GM21390 (cell line): ENCODE data around the gene POLR2J.
"Not testable (repeated sequence)": the region's sequence is repeated elsewhere in the genome, so short reads cannot be mapped to it uniquely, and the experiment has no call there.

Source experiments
- ATAC-seq: cut with Tn5 transposase; IDR thresholded peaks from one replicate; pipeline ENCODE4 v1.9.1; 2021; ENCODE audit not compliant: unreplicated experiment

POLR2J gene

GRCh38 chr7:102478314-102479208 lies at the start of gene POLR2J:
POLR2J (minus strand) TSS chr7:102478922; CDS start chr7:102478860, 62 bp downstream.
- peak; percentile 81 for ATAC-seq

GRCh38 chr7:102527822-102528793 lies 49.4 kb upstream of the POLR2J start:
- not testable (repeated sequence) for ATAC-seq

DNA sequence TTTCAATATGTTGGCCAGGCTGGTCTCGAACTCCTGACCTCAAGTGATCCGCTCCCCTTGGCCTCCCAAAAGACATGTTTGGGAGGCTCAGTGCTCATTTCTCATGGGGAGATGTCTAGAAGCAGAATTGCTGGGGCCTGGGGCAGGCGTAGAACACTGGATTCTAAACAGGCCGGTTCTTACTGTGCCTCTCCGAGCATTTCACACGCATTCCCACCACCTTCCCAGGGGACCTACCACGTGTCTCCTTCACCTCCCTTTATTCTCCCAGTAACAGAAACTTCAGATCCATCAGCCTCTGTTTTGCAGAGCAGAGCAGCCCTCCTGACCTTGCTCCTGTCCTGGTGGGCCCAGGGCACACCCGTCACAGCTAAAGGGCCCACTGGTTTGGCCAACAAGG lies 48.5 kb upstream of the POLR2J start:
- not testable (repeated sequence) for ATAC-seq

- not testable (repeated sequence) for ATAC-seq
These were observed 46.1 kb upstream of the POLR2J start for GRCh38 chr7:102524803-102525202.

GRCh38 chr7:102520797-102521196 lies 42.1 kb upstream of the POLR2J start:
- ATAC-seq, result not testable (repeated sequence)

- peak; percentile 66 for ATAC-seq
These were observed 38.9 kb upstream of the POLR2J start, which contains the start of gene RASA4B for GRCh38 chr7:102517550-102518147. RASA4B (minus strand) TSS chr7:102517777; CDS start chr7:102517710, 67 bp downstream.

- not testable (repeated sequence) for ATAC-seq
These were observed 38.2 kb upstream of the POLR2J start for GRCh38 chr7:102516951-102517350.

DNA sequence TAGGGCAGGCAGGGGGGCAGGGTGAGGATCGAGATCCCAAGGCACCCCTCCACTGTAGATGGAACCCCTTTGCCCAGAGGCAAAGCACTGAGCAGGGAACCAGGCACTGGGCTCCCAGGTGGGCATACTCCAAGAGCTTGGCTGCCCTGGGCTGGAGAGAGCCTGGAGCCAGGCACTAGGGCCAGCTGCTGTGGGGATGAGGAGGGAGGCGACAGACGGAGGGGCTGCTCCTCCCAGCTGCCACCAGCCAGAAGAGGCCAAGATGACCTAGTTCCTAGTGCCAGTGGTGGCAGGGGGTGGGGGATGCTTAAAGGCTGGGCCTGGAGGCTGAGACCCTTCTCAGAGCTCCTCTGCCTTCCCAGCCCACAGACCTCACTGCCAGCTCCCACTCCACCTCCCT lies 37.2 kb upstream of the POLR2J start:
- ATAC-seq, result not testable (repeated sequence)

- ATAC-seq, result peak; percentile 72
These were observed 36.4 kb upstream of the POLR2J start for GRCh38 chr7:102514881-102515721.

DNA sequence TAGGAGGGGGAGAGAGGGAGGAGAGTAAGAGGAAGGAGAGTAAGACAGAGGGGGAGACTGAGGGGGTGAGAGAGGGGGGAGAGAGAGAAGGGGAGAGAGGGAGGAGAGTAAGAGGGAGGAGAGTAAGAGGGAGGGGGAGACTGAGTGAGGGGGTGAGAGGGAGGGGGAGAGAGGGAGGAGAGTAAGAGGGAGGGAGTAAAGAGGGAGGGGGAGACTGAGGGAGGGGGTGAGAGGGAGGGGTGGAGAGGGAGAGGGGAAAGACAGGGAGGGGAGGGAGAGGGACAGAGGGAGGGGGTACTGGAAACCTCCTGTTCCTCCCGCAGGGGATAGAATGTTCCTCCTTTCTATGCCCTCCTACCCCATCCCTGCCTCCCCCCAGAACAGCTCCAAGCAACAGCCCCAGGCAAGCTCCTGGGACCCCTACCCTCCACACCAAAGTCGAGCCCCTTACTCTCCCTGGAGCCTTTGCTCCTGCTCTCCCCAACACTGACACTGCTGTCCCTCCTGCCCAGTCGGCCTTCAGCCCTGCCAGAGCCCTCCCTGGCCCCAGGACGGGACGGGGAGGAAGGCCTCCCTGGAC lies 34.0 kb upstream of the POLR2J start:
- not testable (repeated sequence) for ATAC-seq

- peak; percentile 39 for ATAC-seq
These were observed 33.3 kb upstream of the POLR2J start for GRCh38 chr7:102511860-102512522.

DNA sequence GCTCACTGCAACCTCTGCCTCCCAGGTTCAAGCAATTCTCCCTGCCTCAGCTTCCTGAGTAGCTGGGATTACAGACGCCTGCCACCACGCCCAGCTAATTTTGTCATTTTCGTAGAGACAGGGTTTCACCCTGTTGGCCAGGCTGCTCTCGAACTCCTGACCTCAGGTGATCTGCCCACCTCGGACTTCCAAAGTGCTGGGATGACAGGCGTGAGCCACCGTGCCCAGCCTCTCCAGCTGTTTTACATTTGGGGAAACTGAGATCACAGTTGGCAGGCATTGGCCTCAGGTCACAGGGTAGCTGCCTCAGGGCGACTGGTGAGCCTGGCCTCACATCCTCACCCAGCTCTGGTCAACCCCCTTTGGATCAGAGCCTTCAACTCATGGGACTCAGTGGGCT lies 31.9 kb upstream of the POLR2J start:
- not testable (repeated sequence) for ATAC-seq

GRCh38 chr7:102507410-102508088 lies 28.8 kb upstream of the POLR2J start:
- not testable (repeated sequence) for ATAC-seq

- ATAC-seq, result not testable (repeated sequence)
These were observed 26.8 kb upstream of the POLR2J start for GRCh38 chr7:102505298-102506185.

DNA sequence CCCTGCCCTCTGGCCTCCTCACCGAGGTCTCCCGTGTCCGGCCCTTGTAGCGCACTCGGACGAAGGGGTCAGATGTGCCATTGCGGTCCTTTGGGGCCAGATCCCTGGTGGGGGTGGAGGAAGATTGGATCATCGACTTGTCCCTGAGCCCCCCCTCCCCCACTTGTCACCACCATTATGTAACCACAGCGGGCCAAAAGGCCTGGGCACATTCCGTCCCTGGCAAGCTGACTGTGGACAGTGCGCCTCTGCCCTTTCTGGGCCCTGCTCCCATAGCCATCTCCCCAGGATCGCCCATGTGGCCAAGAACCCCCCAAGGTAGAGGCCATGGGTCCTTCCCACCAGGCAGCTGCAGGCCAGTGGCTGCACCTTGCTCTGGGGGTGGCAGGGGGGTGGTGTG lies 24.4 kb upstream of the POLR2J start:
- ATAC-seq, result not testable (repeated sequence)

DNA sequence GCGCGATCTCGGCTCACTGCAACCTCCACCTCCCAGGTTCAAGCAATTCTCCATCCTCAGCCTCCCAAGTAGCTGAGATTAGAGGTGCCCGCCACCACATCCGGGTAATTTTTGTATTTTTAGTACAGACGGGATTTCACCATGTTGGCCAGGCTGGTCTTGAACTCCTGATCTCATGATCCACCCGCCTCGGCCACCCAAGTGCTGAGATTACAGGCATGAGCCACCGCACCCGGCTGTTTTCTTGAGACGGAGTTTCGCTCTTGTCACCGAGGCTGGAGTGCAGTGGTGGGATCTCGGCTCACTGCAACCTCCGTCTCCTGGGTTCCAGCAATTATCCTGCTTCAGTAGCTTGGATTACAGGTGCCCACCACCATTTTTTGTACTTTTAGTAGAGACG lies 19.6 kb upstream of the POLR2J start:
- not testable (repeated sequence) for ATAC-seq

- ATAC-seq, result not testable (repeated sequence)
These were observed 18.6 kb upstream of the POLR2J start for GRCh38 chr7:102497308-102497707.
